SK-N-SH (cell line): ENCODE results near the gene DISP1.

Experiments
- NRF1 ChIP-seq: IDR thresholded peaks from 2 replicates; pipeline ENCODE4 v1.6.1; 2012; ENCODE audit warnings: low read depth, mild to moderate bottlenecking, low read length
- RAD21 ChIP-seq: IDR thresholded peaks from 2 replicates; pipeline ENCODE4 v1.6.1; 2012; ENCODE audit warnings: mild to moderate bottlenecking, low read length

GRCh38 chr1:222790520-222790919, 24.3 kb upstream of the DISP1 start:
- no peak for TF ChIP-seq RAD21
- TF ChIP-seq NRF1: no peak
